ENCODE data around the gene RFXAP. TPM values are rescaled to one million over a fixed set of nuclear protein-coding genes. Genes with fewer than 3 reads are reported as not detected.

The RFXAP gene
- total RNA-seq, 1 donor from 2014 or later: 5.4 TPM

DNA sequence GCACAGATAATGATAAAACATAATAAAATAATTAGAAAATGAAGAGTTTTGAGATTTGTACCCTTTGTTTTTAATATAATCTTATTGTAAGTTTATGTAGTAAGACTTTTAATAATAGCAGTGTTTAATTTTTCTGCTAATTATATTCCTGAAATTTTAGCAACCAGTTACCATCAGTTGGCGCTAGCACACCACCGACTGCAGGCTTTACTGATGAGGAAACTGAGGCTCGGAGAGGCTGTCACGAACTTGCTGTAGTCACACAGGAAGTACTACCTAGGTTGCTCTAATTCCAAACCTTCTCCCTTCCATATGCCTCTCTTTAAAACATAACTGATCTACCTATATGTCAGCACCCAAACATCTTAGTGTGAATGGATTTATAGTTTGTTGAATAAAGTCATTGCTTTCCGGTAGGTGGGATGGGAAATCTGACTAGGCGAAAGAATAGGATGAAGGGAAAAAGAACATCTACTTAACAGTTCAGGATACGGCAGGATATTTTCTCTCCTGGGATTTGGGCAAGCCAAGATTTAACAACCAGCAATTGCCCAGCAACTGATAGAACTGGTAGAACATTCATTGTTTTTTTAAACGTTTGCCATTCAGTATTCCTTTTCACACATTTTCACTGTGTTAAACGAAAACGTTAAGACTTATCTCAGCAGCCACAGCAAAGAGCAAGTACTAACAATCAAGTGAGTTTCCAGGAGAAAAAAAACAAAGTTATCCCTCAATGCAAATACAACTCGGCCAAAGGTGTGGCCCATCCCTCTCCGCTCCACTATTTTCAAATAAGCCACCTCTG, 822 bp upstream of the RFXAP start:
- H3K27me3 ChIP-seq (ENCODE audit: low read depth): no peaks in the 10 kb centered on the region
- TF ChIP-seq, protein P1, sequence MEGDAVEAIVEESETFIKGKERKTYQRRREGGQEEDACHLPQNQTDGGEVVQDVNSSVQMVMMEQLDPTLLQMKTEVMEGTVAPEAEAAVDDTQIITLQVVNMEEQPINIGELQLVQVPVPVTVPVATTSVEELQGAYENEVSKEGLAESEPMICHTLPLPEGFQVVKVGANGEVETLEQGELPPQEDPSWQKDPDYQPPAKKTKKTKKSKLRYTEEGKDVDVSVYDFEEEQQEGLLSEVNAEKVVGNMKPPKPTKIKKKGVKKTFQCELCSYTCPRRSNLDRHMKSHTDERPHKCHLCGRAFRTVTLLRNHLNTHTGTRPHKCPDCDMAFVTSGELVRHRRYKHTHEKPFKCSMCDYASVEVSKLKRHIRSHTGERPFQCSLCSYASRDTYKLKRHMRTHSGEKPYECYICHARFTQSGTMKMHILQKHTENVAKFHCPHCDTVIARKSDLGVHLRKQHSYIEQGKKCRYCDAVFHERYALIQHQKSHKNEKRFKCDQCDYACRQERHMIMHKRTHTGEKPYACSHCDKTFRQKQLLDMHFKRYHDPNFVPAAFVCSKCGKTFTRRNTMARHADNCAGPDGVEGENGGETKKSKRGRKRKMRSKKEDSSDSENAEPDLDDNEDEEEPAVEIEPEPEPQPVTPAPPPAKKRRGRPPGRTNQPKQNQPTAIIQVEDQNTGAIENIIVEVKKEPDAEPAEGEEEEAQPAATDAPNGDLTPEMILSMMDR (IDR thresholded peaks at IDR 0.05): no peak
- peak in 1 of 2 donors; percentile 1 for ATAC-seq
- H3K9me3 ChIP-seq: no peaks in the 10 kb centered on the region
- peak overlapping the region; percentile 70 for H3K4me3 ChIP-seq
- peaks cover 33% of the 10 kb centered on the region for H3K4me1 ChIP-seq
- DNase-seq: no peak
- H3K27ac ChIP-seq: peak overlapping the region; percentile 82
- intact Hi-C loops (cut with DNase I): no loop called here
- no peaks in the 10 kb centered on the region for H3K36me3 ChIP-seq

DNA sequence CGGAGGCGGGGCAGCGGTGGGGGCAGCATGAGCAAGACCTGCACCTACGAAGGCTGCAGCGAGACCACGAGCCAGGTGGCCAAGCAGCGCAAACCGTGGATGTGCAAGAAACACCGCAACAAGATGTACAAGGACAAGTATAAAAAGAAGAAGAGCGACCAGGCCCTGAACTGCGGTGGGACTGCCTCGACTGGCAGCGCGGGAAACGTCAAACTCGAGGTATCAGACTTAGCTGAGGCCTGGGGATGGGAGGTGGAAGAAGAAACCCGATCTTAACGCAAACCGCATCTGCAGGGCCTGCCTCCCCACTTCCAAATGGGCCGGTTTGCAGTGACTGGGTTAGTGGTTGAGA, 693 bp downstream of the RFXAP start:
- DNase-seq (no peak), ATAC-seq (peak; percentile 3 to 29)
- intact Hi-C loops (cut with DNase I): no loop called here
- peak overlapping the region; percentile 82 for H3K27ac ChIP-seq
- peak overlapping the region; percentile 70 for H3K4me3 ChIP-seq
- no peaks in the 10 kb centered on the region for H3K27me3 ChIP-seq (ENCODE audit: low read depth)
- no peaks in the 10 kb centered on the region for H3K9me3 ChIP-seq
- H3K4me1 ChIP-seq: peaks cover 36% of the 10 kb centered on the region
- TF ChIP-seq, protein P1 (IDR thresholded peaks at IDR 0.05): no peak
- no peaks in the 10 kb centered on the region for H3K36me3 ChIP-seq

DNA sequence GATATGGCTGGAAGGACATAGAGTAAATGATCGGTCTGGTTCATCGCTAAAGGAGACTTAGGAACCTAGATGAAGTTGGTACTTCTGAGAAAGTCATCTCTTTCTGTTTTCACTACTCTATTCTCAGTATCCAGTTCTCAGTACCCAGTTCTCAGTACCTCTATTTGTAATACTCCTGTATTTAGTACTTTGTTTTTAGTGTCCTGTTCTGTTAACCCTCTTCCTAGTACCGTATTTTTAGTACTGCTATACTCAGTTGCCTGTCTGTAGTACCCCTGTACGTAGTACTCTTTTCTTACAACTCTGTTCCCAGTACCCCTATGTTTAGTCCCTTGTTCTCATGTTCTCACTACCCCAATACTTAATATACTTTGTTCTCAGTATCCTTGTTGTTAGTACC, 1.2 kb downstream of the RFXAP start:
- no peak for ATAC-seq
- Histone ChIP-seq H3K4me1 (peaks cover 36% of the 10 kb centered on the region), H3K36me3 (no peaks in the 10 kb centered on the region), H3K27me3 (ENCODE audit: low read depth) (no peaks in the 10 kb centered on the region), H3K27ac (no peak overlapping the region), H3K9me3 (no peaks in the 10 kb centered on the region), H3K4me3 (peak overlapping the region; percentile 70)
- intact Hi-C loops (cut with DNase I): no loop called here
- TF ChIP-seq, protein P1 (IDR thresholded peaks at IDR 0.05): no peak
- DNase-seq: no peak

DNA sequence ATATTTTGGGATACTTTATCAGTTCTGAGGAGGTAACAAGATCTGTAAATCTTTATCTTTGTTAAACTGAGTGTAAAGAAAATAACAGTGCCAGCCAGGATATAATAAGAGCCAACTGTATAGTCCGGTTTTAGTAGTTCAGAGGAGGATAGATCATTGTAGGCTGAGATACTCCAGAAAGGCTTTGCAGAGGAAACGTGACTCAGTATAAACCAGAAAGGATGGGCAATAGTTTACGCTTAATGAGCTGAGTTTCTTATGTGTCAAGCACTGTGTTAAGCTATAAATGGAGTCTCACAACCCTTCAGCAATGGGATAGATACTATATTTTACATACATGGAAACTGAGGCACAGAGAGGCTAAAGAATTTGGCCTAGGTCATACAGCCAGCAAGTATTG, 3.8 kb downstream of the RFXAP start:
- no peak for ATAC-seq
- H3K27ac ChIP-seq: no peak overlapping the region
- intact Hi-C loops (cut with DNase I): no loop called here

DNA sequence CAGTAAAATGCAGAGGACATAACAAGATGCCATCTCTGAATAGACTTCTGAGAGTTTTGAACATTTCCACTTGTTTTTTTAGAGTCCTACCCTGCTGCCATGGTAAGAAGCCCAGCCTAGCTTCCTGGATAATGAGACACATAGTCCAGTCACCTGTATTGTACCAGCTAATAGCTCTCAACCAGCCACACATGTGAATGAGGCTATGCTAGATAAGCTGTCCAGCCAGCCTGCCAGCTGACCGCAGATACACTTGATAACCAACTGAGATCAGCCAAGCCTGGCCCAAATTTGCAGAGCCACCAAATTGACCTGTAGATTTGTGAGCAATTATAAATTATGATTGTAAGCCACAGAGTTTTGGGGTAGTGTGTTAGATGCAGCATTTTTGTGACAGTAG, 10.7 kb downstream of the RFXAP start:
- intact Hi-C loops (cut with DNase I): no loop called here
- Histone ChIP-seq H3K9me3 (no peaks in the 10 kb centered on the region), H3K4me1 (no peaks in the 10 kb centered on the region), H3K27ac (no peak overlapping the region), H3K27me3 (ENCODE audit: low read depth) (no peaks in the 10 kb centered on the region), H3K4me3 (no peak overlapping the region), H3K36me3 (peaks cover 33% of the 10 kb centered on the region)
- ATAC-seq (peak in 1 of 2 donors; percentile 36), DNase-seq (no peak)
- TF ChIP-seq, protein P1 (IDR thresholded peaks at IDR 0.05): no peak

More for the DNA sequence above, 3.8 kb downstream of the RFXAP start:
- TF ChIP-seq, protein P1 (IDR thresholded peaks at IDR 0.05): no peak
- H3K4me1 ChIP-seq: peaks cover 36% of the 10 kb centered on the region
- DNase-seq: no peak
- no peaks in the 10 kb centered on the region for H3K9me3 ChIP-seq
- H3K4me3 ChIP-seq: no peak overlapping the region
- peaks cover 23% of the 10 kb centered on the region for H3K36me3 ChIP-seq
- no peaks in the 10 kb centered on the region for H3K27me3 ChIP-seq (ENCODE audit: low read depth)

Data from lower lobe of right lung (tissue), 2 donors.